Body of pancreas (tissue), 4 donors: ENCODE results near the gene CAMTA1.

Experiments used
- CTCF ChIP-seq, 7 experiments: fragments of 450-650 bp in 4 of 7; fragments of 200-600 bp in 3 of 7; sonication (generic) in 3 of 7; IDR thresholded peaks; one replicate each; pipeline ENCODE4 v1.5.1; 2016 to 2019; ENCODE audit warnings: antibody characterized with exemption in 7 of 7
- POLR2A ChIP-seq, 3 donors: fragments of 450-650 bp; IDR thresholded peaks; one replicate each; pipeline ENCODE4 v1.6.1; 2016; ENCODE audit warnings: antibody characterized with exemption in 3 of 3, mild to moderate bottlenecking in 2 of 3

DNA sequence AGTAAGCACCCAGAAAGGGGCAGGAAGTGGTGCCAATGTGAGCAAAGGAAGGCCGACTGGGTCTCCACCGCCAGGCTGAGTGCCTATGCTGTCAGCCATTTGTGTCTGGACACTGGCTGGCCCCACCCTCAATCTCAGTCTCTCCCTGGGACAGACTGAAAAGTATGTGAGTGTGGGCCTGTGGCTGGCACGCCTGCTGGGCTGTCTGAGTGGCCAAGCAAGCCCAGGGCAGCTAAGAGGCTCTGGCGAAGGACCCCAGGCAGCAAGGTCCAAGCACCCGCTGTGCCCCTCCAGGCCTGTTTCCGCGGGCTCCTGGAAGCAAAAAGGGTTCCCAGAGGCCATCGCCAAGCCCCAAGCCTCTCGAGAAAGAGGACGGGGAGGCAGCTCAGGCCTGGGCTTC is 892.6 kb downstream of the CAMTA1 start:
- TF ChIP-seq POLR2A (IDR thresholded peaks at IDR 0.05) (no peak), CTCF (IDR thresholded peaks at IDR 0.05) (no peak)
